Activated T-helper 2 cell treated with anti-CD3 and anti-CD28 coated beads, Interferon-gamma antibody, Interleukin-2, Interleukin-4, amounts not matched to agents 10 μg/mL and 5 μg/mL and 100 μg/mL, durations not matched to agents 14 hours and 24 hours and 36 hours (primary cell): ENCODE measurements around the gene IL1RAP. TPM values are rescaled to one million over a fixed set of nuclear protein-coding genes. Genes with fewer than 3 reads are reported as not detected.
A peak's percentile ranks its signal among the peaks of the same experiment; 100 is the strongest.

Experiments used
- DNase-seq: peaks from one replicate; pipeline ENCODE4 v3.0.0; 2021; ENCODE audit warnings: low spot score
- H3K27ac Mint-ChIP-seq: one replicate; pipeline ENCODE4 v1.8.0; 2021; ENCODE audit warnings: mixed read lengths
- H3K27me3 Mint-ChIP-seq: one replicate; pipeline ENCODE4 v1.8.0; 2021; ENCODE audit warnings: low read depth, mixed read lengths
- H3K36me3 Mint-ChIP-seq: one replicate; pipeline ENCODE4 v1.8.0; 2021; ENCODE audit warnings: low read depth, mixed read lengths
- H3K4me1 Mint-ChIP-seq: one replicate; pipeline ENCODE4 v1.8.0; 2021; ENCODE audit warnings: low read depth, mixed read lengths
- H3K4me3 Mint-ChIP-seq: one replicate; pipeline ENCODE4 v1.8.0; 2021; ENCODE audit warnings: low read depth, mild to moderate bottlenecking, moderate library complexity, mixed read lengths
- H3K9me3 Mint-ChIP-seq: one replicate; pipeline ENCODE4 v1.8.0; 2021; ENCODE audit warnings: mixed read lengths
- intact Hi-C: fragments of 100-400 bp; cut with micrococcal nuclease; formaldehyde crosslinking; loops from one replicate; pipeline ENCODE4 v1.15.1; 2023
- total RNA-seq: library from RNA; stranded (reverse); gene quantifications from 2 replicates; pipeline ENCODE4 v1.2.3, GENCODE V29; 2022

The IL1RAP gene
- total RNA-seq, 1 donor from 2014 or later: 34.5 TPM

DNA sequence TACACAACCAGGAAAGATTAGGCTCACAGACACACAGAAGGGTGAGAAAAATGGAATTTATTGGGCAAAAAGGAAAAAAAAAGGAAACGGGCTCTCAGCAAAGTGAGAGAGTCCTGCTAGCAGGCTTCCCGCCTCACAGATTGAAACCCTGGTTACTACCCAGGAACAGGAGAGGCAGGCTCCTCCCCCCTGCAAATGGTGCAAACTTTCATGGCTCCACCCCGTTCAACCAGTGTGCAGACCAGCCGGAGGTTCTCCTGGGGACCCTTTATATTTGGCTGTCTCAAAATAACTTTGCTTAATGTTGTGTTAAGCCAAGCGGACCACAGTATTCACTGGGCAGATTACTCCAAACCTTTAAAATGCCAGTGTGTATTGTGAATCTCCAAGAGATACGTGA lies 40.3 kb downstream of the IL1RAP start:
- no peaks in the 10 kb centered on the region for H3K27me3 Mint-ChIP-seq
- H3K9me3 Mint-ChIP-seq: peaks cover 9% of the 10 kb centered on the region
- no peak overlapping the region for H3K4me3 Mint-ChIP-seq
- no peak overlapping the region for H3K27ac Mint-ChIP-seq
- peaks cover 20% of the 10 kb centered on the region for H3K4me1 Mint-ChIP-seq
- DNase-seq: no peak
- intact Hi-C loops: no loop called here
- H3K36me3 Mint-ChIP-seq: peaks cover 79% of the 10 kb centered on the region

- DNase-seq: no peak
- H3K27ac Mint-ChIP-seq: no peak overlapping the region
- H3K4me3 Mint-ChIP-seq: no peak overlapping the region
- peaks cover 35% of the 10 kb centered on the region for H3K4me1 Mint-ChIP-seq
- intact Hi-C loops: no loop called here
- H3K9me3 Mint-ChIP-seq: peaks cover 22% of the 10 kb centered on the region
- peaks cover 77% of the 10 kb centered on the region for H3K36me3 Mint-ChIP-seq
- H3K27me3 Mint-ChIP-seq: no peaks in the 10 kb centered on the region
Measured at GRCh38 chr3:190556351-190556750, 42.5 kb downstream of the IL1RAP start.

DNA sequence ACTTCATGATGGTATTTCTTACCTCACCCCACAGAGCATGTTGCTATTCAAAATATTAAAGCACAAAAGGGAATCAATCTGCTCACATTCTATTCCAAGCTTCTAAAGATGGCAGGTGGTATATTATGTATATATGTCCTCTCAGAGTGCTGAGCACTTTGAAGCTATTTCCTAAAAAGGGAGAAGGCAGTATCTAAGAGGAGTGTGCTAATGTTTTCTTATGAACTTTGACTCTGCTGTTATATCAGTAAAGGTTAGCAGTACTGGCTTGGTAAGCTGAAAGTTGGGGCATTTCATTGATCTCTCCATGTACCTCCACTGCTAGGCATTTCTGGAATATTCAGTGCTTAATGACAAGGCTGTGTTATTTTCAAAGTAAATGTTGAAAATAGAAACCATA lies 43.4 kb downstream of the IL1RAP start:
- H3K27ac Mint-ChIP-seq: peak overlapping the region; percentile 8

DNA sequence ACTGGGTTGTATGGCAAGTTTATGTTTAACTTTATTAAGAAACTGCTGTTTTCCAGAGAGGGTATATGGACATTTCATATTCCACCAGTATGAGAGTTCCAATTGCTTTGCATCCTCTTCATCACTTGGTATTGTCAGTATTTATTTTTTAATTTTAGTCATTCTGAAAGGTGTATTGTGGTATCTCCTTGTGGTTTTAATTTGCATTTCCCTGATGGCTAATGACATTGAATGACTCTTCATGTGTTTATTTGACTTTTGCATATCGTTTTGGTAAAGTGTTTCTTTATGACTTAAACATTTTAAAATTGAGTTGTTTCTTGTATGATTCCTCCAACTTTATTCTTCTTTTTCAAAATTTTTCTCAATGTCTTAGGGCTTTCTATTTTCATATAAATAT lies 44.4 kb downstream of the IL1RAP start:
- Mint-ChIP-seq H3K4me1 (peaks cover 53% of the 10 kb centered on the region), H3K9me3 (peaks cover 22% of the 10 kb centered on the region), H3K4me3 (no peak overlapping the region), H3K27ac (no peak overlapping the region), H3K36me3 (peaks cover 73% of the 10 kb centered on the region), H3K27me3 (no peaks in the 10 kb centered on the region)
- intact Hi-C loops: no loop called here
- DNase-seq: no peak

More for the DNA sequence above, 43.4 kb downstream of the IL1RAP start:
- Mint-ChIP-seq H3K27me3 (no peaks in the 10 kb centered on the region), H3K4me3 (no peak overlapping the region), H3K9me3 (peaks cover 22% of the 10 kb centered on the region), H3K36me3 (peaks cover 74% of the 10 kb centered on the region), H3K4me1 (peaks cover 43% of the 10 kb centered on the region)
- DNase-seq: no peak
- intact Hi-C loops: no loop called here

GRCh38 chr3:190558796-190559195 lies 44.9 kb downstream of the IL1RAP start:
- Mint-ChIP-seq H3K4me3 (no peak overlapping the region), H3K27me3 (no peaks in the 10 kb centered on the region), H3K9me3 (peaks cover 22% of the 10 kb centered on the region), H3K4me1 (peaks cover 58% of the 10 kb centered on the region), H3K36me3 (peaks cover 75% of the 10 kb centered on the region), H3K27ac (no peak overlapping the region)
- intact Hi-C loops: no loop called here
- DNase-seq: no peak

DNA sequence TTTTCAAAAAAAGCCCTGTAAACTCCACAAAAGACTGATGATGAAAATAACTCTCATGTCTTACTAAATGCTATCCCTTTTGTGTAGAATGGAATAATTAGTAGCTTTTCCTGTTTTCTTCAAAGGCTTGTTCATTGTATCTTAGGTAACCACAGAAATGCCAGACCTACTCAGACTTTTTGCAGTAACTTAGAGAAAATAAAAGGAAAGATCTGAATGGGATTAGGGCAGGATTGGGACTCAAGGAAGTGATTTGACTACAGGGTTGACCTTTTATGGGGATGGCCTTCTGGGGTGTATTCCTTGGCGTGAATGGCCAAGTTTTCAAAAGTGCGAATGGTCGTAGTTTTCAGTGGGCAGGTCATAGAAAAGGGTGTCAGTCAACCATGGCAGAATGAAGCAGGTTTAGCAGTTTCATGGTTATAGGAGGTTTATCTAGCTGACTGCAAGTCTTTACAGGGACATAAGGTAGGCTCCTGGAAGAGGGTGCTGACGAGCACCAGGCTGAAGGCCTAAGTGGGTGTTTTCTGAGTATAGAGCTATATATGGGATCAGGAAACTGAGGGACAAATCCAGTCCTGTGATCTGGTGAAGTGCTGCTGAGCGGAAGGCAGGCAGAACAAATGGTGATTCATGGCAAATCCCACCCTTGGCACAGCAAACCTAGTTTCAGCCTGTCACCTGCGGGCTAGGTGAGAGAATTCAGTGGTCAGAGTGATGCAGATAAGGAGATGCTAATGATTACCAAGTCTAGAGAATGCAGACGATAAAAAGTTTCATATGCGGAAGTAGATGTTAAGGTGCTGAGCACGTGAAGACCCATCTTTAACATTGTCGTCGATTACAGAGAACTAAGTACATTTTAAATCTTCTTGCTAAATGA lies 46.4 kb downstream of the IL1RAP start:
- intact Hi-C loops: loop anchor here (5.0 kb wide), 1 partner anchor 137 kb away; no protein-coding TSS in a partner anchor
- Mint-ChIP-seq H3K4me1 (peaks cover 72% of the 10 kb centered on the region), H3K9me3 (peaks cover 22% of the 10 kb centered on the region), H3K27ac (peak overlapping the region; percentile 56), H3K4me3 (no peak overlapping the region), H3K36me3 (peaks cover 82% of the 10 kb centered on the region), H3K27me3 (no peaks in the 10 kb centered on the region)
- no peak for DNase-seq

GRCh38 chr3:190562866-190563510 lies 49.1 kb downstream of the IL1RAP start:
- Mint-ChIP-seq H3K27ac (peak overlapping the region; percentile 95), H3K36me3 (peaks cover 79% of the 10 kb centered on the region), H3K4me3 (peak overlapping the region; percentile 55), H3K27me3 (no peaks in the 10 kb centered on the region), H3K4me1 (peaks cover 79% of the 10 kb centered on the region), H3K9me3 (peaks cover 33% of the 10 kb centered on the region)
- DNase-seq: no peak
- intact Hi-C loops: loop anchor here (1.0 to 5.0 kb wide), 7 partner anchors 23 to 256 kb away; no protein-coding TSS in a partner anchor

DNA sequence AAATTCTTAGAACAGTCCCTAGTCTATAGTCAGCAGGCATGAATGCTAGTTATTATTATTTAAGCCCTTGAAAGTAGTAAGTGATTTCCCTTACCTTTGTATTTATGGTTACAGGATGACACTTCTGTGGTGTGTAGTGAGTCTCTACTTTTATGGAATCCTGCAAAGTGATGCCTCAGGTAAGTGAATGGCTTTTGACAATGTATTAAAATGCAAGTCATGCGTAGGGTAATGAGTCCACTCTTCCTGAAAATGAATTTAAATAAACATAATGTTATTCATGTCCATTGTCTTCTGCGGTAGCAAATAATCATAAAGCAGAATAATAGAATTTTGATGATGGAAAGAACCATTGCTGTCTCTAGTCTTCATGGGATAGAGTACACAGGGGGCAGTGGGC lies 50.3 kb downstream of the IL1RAP start:
- Mint-ChIP-seq H3K27me3 (no peaks in the 10 kb centered on the region), H3K36me3 (peaks cover 79% of the 10 kb centered on the region), H3K27ac (peak overlapping the region; percentile 95), H3K9me3 (peaks cover 23% of the 10 kb centered on the region), H3K4me1 (peaks cover 79% of the 10 kb centered on the region), H3K4me3 (no peak overlapping the region)
- DNase-seq: no peak
- intact Hi-C loops: loop anchor here (5.0 kb wide), 1 partner anchor 133 kb away; no protein-coding TSS in a partner anchor

DNA sequence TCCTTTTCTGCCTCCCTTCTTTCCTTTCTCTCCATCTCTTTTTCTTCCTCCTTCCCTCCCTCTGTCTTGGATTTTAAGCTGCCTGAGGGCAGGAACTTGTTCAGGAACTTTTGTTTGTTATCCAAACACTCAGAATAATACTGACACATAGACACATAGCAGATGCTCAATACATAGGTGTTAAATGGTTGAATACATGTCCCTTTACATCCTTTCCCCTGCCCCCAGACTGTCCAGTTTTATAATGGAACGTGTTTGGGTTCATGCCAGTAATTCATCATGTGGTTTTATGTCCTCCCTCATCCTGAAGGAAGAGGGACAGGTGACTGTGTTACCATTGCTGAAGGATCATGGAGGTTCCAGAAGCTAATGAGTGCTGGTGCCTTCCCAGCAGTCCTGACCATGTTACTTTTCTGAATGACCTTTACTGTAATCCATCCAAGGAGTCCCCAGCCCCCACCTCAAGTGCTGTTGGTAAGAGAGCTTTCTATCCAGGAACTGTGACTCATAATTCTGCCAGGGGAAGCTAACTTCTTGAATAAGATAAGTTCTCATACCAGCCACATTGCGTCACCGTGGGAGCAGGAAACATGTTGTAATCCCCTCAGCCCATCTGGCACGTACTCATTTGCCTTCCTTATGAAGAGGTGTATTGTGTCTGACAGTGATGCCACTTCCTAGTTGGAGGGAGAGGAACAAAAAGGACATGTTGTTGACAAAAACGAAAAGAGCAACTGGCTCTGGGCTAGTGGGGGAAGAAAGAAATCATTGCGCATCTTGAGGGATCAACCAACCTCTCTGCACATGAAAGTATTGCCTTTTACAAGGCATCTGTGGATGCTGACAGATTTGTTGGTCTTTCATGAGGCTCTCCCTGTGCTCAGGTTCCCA lies 52.4 kb downstream of the IL1RAP start:
- H3K4me3 Mint-ChIP-seq: peak overlapping the region; percentile 38
- no peaks in the 10 kb centered on the region for H3K27me3 Mint-ChIP-seq
- H3K36me3 Mint-ChIP-seq: peaks cover 72% of the 10 kb centered on the region

GRCh38 chr3:190568036-190568435 lies 54.2 kb downstream of the IL1RAP start:
- Mint-ChIP-seq H3K4me1 (peaks cover 70% of the 10 kb centered on the region), H3K36me3 (peaks cover 74% of the 10 kb centered on the region), H3K27me3 (no peaks in the 10 kb centered on the region), H3K4me3 (no peak overlapping the region), H3K27ac (peak overlapping the region; percentile 42), H3K9me3 (peaks cover 14% of the 10 kb centered on the region)
- DNase-seq: no peak
- intact Hi-C loops: no loop called here

More for the DNA sequence above, 52.4 kb downstream of the IL1RAP start:
- H3K27ac Mint-ChIP-seq: peak overlapping the region; percentile 91
- intact Hi-C loops: loop anchor here (1.0 kb wide), 1 partner anchor 11 kb away; no protein-coding TSS in a partner anchor
- H3K9me3 Mint-ChIP-seq: peaks cover 10% of the 10 kb centered on the region
- peak; percentile 70 for DNase-seq
- peaks cover 81% of the 10 kb centered on the region for H3K4me1 Mint-ChIP-seq

DNA sequence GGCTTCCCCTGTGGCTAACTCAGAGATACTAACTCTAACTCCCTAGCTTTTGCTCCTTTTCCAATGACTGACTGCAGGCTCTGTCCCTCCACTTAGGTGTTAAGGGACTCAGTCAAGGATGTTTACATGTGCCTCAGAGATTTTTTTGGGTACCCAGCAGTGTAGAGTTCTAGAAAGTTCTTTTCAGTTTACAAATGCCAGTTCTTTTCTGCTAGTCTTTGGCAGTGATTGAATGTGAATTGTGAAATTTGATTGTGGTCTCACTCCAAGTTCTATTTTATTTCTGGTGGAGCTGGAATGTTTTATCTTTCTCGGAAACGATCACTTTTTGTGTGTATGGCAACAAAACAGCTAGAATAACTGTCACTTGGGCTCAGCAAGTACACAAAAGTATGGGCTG lies 60.6 kb downstream of the IL1RAP start:
- H3K27me3 Mint-ChIP-seq: no peaks in the 10 kb centered on the region
- no peak overlapping the region for H3K4me3 Mint-ChIP-seq
- intact Hi-C loops: no loop called here
- DNase-seq: no peak
- H3K4me1 Mint-ChIP-seq: peaks cover 61% of the 10 kb centered on the region
- peak overlapping the region; percentile 38 for H3K27ac Mint-ChIP-seq
- peaks cover 71% of the 10 kb centered on the region for H3K36me3 Mint-ChIP-seq
- H3K9me3 Mint-ChIP-seq: peaks cover 23% of the 10 kb centered on the region

DNA sequence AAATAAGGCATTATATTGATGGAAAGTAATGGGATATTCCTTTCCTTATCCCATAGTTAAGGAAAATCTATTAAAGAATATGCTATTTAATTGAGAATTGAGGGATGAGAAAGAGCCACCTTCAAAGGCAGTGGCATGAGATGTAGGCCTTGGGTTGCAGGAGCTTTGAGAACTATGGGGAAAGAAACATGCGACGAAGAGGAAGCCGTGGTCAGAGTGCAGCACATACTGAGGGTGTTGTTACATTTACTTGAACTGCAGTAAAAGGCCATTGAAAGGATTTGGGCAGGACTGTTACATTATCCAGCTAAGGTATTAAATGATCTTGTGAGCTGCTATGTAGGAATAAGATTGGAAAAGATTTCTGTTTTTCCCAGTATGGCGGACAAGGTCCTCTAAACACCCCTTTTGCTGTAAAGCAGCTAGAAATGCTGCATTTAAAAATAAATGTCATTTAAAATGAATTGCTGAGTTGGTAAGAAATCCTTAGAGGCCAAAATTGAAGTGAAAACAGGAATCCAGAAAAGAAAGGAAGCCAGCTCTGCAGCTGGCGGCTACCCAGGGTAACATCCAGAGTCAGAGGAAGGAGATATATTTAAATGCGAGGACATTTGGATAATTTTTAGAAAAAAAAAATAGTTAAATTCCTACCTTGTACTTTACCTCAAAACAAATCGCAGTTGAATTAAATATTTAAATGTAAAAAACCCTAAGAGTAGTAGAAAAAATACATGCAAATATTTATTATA lies 61.7 kb downstream of the IL1RAP start:
- H3K27me3 Mint-ChIP-seq: no peaks in the 10 kb centered on the region
- peaks cover 60% of the 10 kb centered on the region for H3K4me1 Mint-ChIP-seq
- peak overlapping the region; percentile 33 for H3K4me3 Mint-ChIP-seq
- H3K36me3 Mint-ChIP-seq: peaks cover 77% of the 10 kb centered on the region
- DNase-seq: no peak
- peak overlapping the region; percentile 87 for H3K27ac Mint-ChIP-seq
- H3K9me3 Mint-ChIP-seq: peaks cover 32% of the 10 kb centered on the region
- intact Hi-C loops: no loop called here
